Activated T-cell treated with anti-CD3 and anti-CD28 coated beads, Interleukin-2, amount 50 U/mL, for 72 hours (primary cell): ENCODE measurements around the gene KIF26A. TPM values are rescaled to one million over a fixed set of nuclear protein-coding genes. Genes with fewer than 3 reads are reported as not detected.

Experiments used
- ATAC-seq, 2 donors: fragments of 150-1000 bp; cut with Tn5 transposase; replicated peaks in 1 of 2; 2 replicates each; pipeline ENCODE4 v1.10.0; 2021; ENCODE audit warnings: moderate library complexity in 2 of 2, mild to moderate bottlenecking in 1 of 2
- DNase-seq, 2 donors: peaks; one replicate each; pipeline ENCODE4 v3.0.0; 2021 to 2022; ENCODE audit warnings: mixed read lengths in 1 of 2
- H3K27ac Mint-ChIP-seq: one replicate; pipeline ENCODE4 v1.8.0; 2022; ENCODE audit warnings: mild to moderate bottlenecking, moderate library complexity, mixed read lengths
- H3K27me3 Mint-ChIP-seq: one replicate; pipeline ENCODE4 v1.8.0; 2022; ENCODE audit warnings: low read depth, mixed read lengths
- H3K36me3 Mint-ChIP-seq, 2 donors: one replicate each; pipeline ENCODE4 v1.8.0; 2022; ENCODE audit warnings: mixed read lengths in 2 of 2, mild to moderate bottlenecking in 1 of 2; ENCODE audit not compliant: insufficient read depth in 2 of 2
- H3K4me1 Mint-ChIP-seq: one replicate; pipeline ENCODE4 v1.8.0; 2022; ENCODE audit warnings: low read depth, mixed read lengths
- H3K4me3 Mint-ChIP-seq, 2 donors: one replicate each; pipeline ENCODE4 v1.8.0; 2022; ENCODE audit warnings: mild to moderate bottlenecking in 2 of 2, mixed read lengths in 2 of 2, moderate library complexity in 2 of 2
- H3K9me3 Mint-ChIP-seq, 2 donors: one replicate each; pipeline ENCODE4 v1.8.0; 2022; ENCODE audit warnings: mixed read lengths in 2 of 2
- total RNA-seq, 2 donors: library from RNA; stranded (reverse); gene quantifications; one replicate each; pipeline ENCODE4 v1.2.3, GENCODE V29; 2022

The KIF26A gene
- total RNA-seq, 2 donors from 2014 or later = 0.05 to 0.25 TPM

DNA sequence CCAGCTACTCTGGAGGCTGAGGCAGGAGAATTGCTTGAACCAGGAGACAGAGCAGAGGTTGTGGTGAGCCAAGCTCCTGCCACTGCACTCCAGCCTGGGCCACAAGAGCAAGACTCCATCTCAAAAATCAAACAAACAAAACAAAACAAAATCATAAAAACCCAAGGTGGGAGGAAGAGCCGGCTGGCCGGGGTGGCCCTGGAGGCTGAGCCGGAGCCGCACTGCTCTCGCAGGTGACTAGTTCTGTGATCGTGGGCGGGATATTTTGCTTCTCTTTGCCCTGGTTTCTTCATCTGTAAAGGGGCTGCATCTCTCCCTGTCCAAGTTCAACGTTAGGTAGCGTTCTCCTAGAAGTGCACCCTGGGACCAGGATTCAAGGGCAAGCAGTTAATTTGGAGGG lies 73.4 kb downstream of the KIF26A start:
- Mint-ChIP-seq H3K27ac (no peak overlapping the region), H3K4me3 (no peak overlapping the region), H3K27me3 (no peaks in the 10 kb centered on the region), H3K36me3 (no peaks in the 10 kb centered on the region), H3K9me3 (no peaks in the 10 kb centered on the region), H3K4me1 (no peaks in the 10 kb centered on the region)
- no peak for ATAC-seq
- no peak for DNase-seq

DNA sequence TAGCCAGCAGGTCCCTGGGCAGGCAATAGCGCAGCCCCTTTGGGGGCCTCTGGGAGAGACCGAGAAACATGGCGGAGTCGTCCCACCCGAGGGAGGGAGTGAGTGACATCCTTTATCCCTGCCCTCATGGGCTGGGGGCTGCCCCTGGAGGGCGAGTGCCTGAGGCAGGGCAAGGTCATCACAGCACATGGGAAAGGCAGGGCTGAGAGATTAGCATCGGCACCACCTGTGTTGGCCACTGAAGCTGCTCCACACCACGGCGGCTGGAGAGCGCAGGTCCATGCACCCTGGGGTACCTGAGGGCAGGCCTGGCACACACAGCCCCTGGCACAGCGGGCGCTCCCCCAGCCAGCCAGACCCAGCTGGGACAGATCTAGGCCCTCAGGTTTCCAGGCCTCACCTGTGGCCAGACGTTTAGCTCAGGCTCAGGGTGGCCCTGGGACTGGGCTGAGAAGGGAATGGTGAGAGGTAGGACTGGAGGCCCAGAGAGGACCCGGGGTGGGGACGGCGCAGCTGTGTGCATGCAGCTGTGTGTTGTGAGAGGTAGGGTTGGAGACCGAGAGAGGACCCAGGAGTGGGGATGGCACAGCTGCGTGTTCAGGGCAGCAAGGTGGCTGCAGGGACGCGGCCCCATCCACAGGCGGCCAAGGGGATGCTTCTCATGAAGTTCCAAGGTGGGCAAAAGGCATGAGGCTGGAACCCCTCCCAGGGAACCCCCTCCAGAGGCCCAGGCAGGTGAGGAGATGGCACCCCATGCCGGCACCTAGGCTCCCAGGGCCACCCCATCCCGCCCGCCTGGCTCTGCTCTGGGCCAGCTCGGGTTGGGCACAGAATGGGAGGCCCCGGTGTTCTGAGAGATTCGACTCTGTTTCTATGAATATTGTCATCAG lies 74.1 kb downstream of the KIF26A start:
- DNase-seq (no peak), ATAC-seq (no peak)
- H3K27ac Mint-ChIP-seq = no peak overlapping the region
- H3K27me3 Mint-ChIP-seq = no peaks in the 10 kb centered on the region
- no peaks in the 10 kb centered on the region for H3K9me3 Mint-ChIP-seq
- H3K4me1 Mint-ChIP-seq = no peaks in the 10 kb centered on the region
- no peaks in the 10 kb centered on the region for H3K36me3 Mint-ChIP-seq
- no peak overlapping the region for H3K4me3 Mint-ChIP-seq

GRCh38 chr14:104213301-104214034 lies 75.1 kb downstream of the KIF26A start:
- Mint-ChIP-seq H3K4me3 (no peak overlapping the region), H3K9me3 (no peaks in the 10 kb centered on the region), H3K27me3 (no peaks in the 10 kb centered on the region), H3K36me3 (no peaks in the 10 kb centered on the region), H3K4me1 (no peaks in the 10 kb centered on the region), H3K27ac (no peak overlapping the region)
- ATAC-seq = no peak
- DNase-seq = no peak

DNA sequence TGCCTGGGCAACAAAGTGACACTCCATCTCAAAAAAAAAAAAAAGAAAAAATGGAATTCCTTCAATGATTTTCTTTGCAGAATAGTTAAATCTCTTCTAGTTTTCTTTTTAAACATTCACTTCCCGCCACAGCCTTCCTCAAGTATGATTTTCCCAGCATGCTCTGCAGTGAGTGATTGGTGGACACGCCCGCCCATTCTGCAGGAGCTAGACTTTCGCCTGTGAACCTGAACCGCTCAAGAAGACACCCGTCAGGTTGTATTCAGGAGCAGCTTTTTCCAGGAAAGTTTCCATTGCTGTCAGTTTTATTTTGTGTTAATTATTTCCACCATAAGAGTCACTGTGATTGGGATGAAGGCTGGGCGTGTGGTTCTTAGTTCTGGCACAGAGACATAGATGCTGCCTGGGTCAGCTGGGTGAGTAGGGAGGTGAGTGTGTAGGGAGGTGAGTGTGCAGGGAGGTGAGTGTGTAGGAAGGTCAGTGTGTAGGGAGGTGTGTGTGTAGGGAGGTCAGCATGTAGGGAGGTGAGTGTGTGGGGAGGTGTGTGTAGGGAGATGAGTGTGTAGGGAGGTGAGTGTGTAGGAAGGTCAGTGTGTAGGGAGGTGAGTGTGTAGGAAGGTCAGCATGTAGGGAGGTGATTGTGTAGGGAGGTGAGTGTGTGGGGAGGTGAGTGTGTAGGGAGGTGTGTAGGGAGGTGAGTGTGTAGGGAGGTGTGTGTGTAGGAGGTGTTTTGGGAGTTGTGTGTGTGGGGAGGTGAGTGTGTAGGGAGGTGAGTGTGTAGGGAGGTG lies 76.2 kb downstream of the KIF26A start:
- ATAC-seq = no peak
- Mint-ChIP-seq H3K9me3 (no peaks in the 10 kb centered on the region), H3K27me3 (no peaks in the 10 kb centered on the region), H3K4me3 (no peak overlapping the region), H3K4me1 (no peaks in the 10 kb centered on the region), H3K27ac (no peak overlapping the region), H3K36me3 (no peaks in the 10 kb centered on the region)
- no peak for DNase-seq

DNA sequence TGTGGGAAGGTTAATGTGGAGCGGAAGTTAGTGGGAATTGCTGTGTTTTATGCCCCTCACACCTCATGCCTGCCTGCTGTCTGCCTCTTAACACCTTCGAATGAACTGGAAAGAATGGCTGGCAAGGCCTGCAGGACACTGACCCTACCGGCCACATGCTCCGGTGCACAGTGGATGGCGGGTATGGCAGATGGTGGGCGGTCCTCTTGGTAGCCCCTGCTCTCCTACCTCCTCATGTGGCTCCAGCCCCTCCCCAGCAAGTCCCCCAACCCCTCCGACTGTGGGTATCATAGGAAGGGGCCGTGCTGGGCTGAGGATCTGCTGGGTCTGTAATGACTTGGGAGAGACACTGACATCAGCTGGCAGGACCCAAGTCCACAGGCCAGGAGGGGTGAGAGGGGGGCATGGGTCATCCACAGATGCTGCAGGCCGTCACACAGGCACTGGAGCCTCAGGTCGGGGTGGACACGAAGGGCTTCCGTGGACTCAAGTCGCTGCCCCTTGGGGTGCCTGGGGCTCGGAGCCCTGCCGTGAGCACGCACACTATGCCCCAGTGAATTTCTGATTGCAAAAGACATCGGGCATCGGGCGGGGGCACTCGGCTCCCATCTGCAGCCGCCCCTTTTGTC lies 77.4 kb downstream of the KIF26A start:
- ATAC-seq (no peak), DNase-seq (no peak)
- H3K9me3 Mint-ChIP-seq = no peaks in the 10 kb centered on the region
- H3K27me3 Mint-ChIP-seq = no peaks in the 10 kb centered on the region
- no peaks in the 10 kb centered on the region for H3K36me3 Mint-ChIP-seq
- no peaks in the 10 kb centered on the region for H3K4me1 Mint-ChIP-seq
- no peak overlapping the region for H3K4me3 Mint-ChIP-seq
- H3K27ac Mint-ChIP-seq = no peak overlapping the region

DNA sequence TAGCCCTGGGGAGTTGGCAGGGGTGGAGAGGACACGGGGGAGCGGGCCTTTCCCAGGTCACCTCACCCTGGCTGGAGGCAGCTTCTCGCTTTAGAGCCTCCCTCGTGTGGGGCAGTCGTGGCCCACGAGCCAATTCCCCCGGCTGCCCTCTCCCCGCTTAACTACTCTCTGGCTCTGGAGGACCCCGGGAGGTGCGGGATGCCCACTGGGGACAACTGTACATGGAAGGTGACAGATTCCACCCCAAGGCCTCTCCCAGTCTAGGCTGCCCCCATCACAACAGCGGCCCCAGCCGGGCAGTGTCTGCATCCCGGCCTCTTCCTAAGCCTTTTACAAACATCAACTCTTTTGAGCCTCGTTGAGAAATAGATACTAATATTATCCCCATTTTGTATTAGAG lies 78.1 kb downstream of the KIF26A start:
- ATAC-seq (no peak), DNase-seq (no peak)
- Mint-ChIP-seq H3K36me3 (no peaks in the 10 kb centered on the region), H3K4me1 (no peaks in the 10 kb centered on the region), H3K27me3 (no peaks in the 10 kb centered on the region), H3K4me3 (no peak overlapping the region), H3K9me3 (no peaks in the 10 kb centered on the region), H3K27ac (no peak overlapping the region)

- H3K27ac Mint-ChIP-seq = no peak overlapping the region
- H3K4me1 Mint-ChIP-seq = no peaks in the 10 kb centered on the region
- no peaks in the 10 kb centered on the region for H3K9me3 Mint-ChIP-seq
- H3K36me3 Mint-ChIP-seq = no peaks in the 10 kb centered on the region
- no peak for ATAC-seq
- DNase-seq = no peak
- no peaks in the 10 kb centered on the region for H3K27me3 Mint-ChIP-seq
- H3K4me3 Mint-ChIP-seq = no peak overlapping the region
These were observed 79.3 kb downstream of the KIF26A start for GRCh38 chr14:104217486-104218360.

DNA sequence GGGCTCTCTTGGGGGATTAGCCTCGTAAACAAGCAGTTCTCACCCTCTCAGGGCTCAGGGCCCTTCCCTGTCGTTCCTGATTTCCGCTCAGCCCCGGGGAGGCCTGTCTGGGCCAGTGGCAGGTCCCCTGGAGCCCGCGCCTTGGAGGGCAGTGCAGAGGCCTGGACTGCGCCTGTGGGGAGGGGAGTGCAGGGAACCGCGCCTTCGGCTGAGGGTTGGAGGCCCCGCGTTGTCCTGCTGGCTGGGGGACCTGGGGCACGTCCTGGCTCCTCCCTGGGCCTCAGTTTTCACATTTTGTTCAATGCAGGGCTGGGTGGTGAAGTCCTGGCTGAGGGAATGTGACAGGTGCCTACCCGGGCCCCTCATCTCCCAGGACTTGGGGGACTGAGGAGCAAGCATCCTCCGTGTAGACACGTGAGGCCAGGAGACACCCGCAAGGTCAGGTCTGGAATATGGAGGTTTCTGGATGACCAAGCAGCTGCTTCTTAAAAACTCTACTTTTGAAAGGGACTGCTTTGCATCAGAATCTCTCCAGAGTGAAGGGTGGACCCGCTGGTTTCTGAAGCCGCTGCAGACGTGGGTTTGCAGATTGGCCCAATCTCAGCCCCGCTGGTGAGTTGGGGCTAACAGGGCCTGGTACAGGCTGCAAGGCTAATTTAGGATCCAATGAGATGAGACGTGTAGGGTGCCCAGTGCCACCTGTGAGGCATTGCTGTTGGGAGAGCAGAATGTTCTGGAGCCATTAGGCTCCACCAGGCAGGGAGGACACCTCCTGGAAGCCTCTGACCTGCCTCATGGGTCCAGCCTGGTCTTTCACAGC lies 80.2 kb downstream of the KIF26A start:
- no peaks in the 10 kb centered on the region for H3K4me1 Mint-ChIP-seq

GRCh38 chr14:104219731-104220214 lies 81.4 kb downstream of the KIF26A start:
- Mint-ChIP-seq H3K27ac (no peak overlapping the region), H3K36me3 (no peaks in the 10 kb centered on the region), H3K4me3 (no peak overlapping the region), H3K9me3 (no peaks in the 10 kb centered on the region), H3K4me1 (peaks cover 1% of the 10 kb centered on the region), H3K27me3 (peaks cover 9% of the 10 kb centered on the region)
- ATAC-seq = no peak
- no peak for DNase-seq

More for the DNA sequence above, 80.2 kb downstream of the KIF26A start:
- DNase-seq (no peak), ATAC-seq (no peak)
- Mint-ChIP-seq H3K4me3 (no peak overlapping the region), H3K27me3 (peaks cover under 1% of the 10 kb centered on the region), H3K9me3 (no peaks in the 10 kb centered on the region), H3K27ac (no peak overlapping the region), H3K36me3 (no peaks in the 10 kb centered on the region)

- H3K36me3 Mint-ChIP-seq = no peaks in the 10 kb centered on the region
- ATAC-seq = no peak
- H3K4me1 Mint-ChIP-seq = peaks cover 4% of the 10 kb centered on the region
- H3K27me3 Mint-ChIP-seq = peaks cover 9% of the 10 kb centered on the region
- no peak overlapping the region for H3K4me3 Mint-ChIP-seq
- H3K9me3 Mint-ChIP-seq = no peaks in the 10 kb centered on the region
- H3K27ac Mint-ChIP-seq = no peak overlapping the region
- no peak for DNase-seq
These were observed 82.1 kb downstream of the KIF26A start for GRCh38 chr14:104220215-104221070.
